Right lobe of liver (tissue), 6 donors: ENCODE measurements around the gene ASPDH. TPM values are rescaled to one million over a fixed set of nuclear protein-coding genes. Genes with fewer than 3 reads are reported as not detected.

Experiments
- ATAC-seq, 4 donors: fragments of 200-7000 bp; cut with Tn5 transposase; one replicate each; pipeline ENCODE4 v1.9.1; 2020; ENCODE audit warnings: mild to moderate bottlenecking in 4 of 4, moderate library complexity in 4 of 4
- DNase-seq, 3 donors: peaks; one replicate each; pipeline ENCODE4 v3.0.0-alpha.2; 2020
- H3K27ac ChIP-seq, 3 donors: fragments of 200-600 bp; one replicate each; pipeline ENCODE4 v1.8.0; 2022
- H3K27me3 ChIP-seq, 2 donors: fragments of 200-600 bp; one replicate each; pipeline ENCODE4 v1.8.0; 2022
- H3K36me3 ChIP-seq, 4 donors: fragments of 200-600 bp; sonication (generic) in 1 of 4; one replicate each; pipeline versions ENCODE4 v1.5.1 to v1.8.0; 2017 to 2022; ENCODE audit warnings: control low read depth in 1 of 4
- H3K4me1 ChIP-seq, 4 donors: fragments of 200-600 bp; sonication (generic) in 1 of 4; one replicate each; pipeline versions ENCODE4 v1.5.1 to v1.8.0; 2017 to 2022; ENCODE audit warnings: control low read depth in 1 of 4
- H3K4me3 ChIP-seq, 3 donors: fragments of 200-600 bp; one replicate each; pipeline ENCODE4 v1.8.0; 2022
- H3K9me3 ChIP-seq, 4 donors: fragments of 200-600 bp; sonication (generic) in 1 of 4; one replicate each; pipeline versions ENCODE4 v1.5.1 to v1.8.0; 2017 to 2022; ENCODE audit warnings: control low read depth in 1 of 4
- CTCF ChIP-seq, 4 donors: fragments of 200-600 bp in 3 of 4; fragments of 450-650 bp in 1 of 4; IDR thresholded peaks; one replicate each; pipeline versions ENCODE4 v1.5.1 to v1.8.0; 2016 to 2022; ENCODE audit warnings: antibody characterized with exemption in 4 of 4, mild to moderate bottlenecking in 2 of 4
- POLR2A ChIP-seq: fragments of 450-650 bp; IDR thresholded peaks from one replicate; pipeline ENCODE4 v1.6.1; 2017; ENCODE audit warnings: antibody characterized with exemption, mild to moderate bottlenecking
- WGBS: methylation state at CpG from one replicate; pipeline ENCODE4 v1.1.6; 2018; ENCODE audit warnings: low coverage, low lambda C conversion rate; ENCODE audit not compliant: insufficient coverage; ENCODE audit errors: missing lambda C conversion rate; 5-methylcytosine and 5-hydroxymethylcytosine counted together
- intact Hi-C, 2 donors: fragments of 100-400 bp; cut with DNase I; formaldehyde crosslinking; loops; one replicate each; pipeline versions ENCODE4 v1.11.2 to v1.14.1; 2022
- total RNA-seq, 6 experiments: library from RNA; depleted of rRNA in 2 of 6; stranded (reverse); fragments of >200 nt in 2 of 6; fragmentation: NEBNext Ultra II Directional in 3 of 6; extraction: Animal tissue kit (Norgen Biotek cat#: 25700) in 3 of 6; gene quantifications; one replicate each; pipeline versions ENCODE4 v1.1.0 to v1.2.4, GENCODE V29; 2016 to 2023
- donor health status: DM: no; HTN: yes; CAD: no.
- donor health status: DM: no; HTN: no; CAD: no.
- donor health status: DM: no; HTN: no; CAD: no.
- donor health status: DM: no; HTN: yes; CAD: no.
- donor health status: DM: no; HTN: yes; CAD: no.

ASPDH gene
- total RNA-seq, 6 experiments from 2014 or later: 22.1 to 67.8 (median 44.8) TPM

- ATAC-seq (no peak), DNase-seq (no peak)
- H3K4me3 ChIP-seq: no peak overlapping the region
- peaks cover 0 to 7% (median 0%) of the 10 kb centered on the region in 4 donors for H3K4me1 ChIP-seq
- H3K27ac ChIP-seq: no peak overlapping the region
- 89% methylated on average over 5 of the region's 13 CpGs for WGBS
- intact Hi-C loops: no loop called here
- no peaks in the 10 kb centered on the region for H3K9me3 ChIP-seq
- no peak for TF ChIP-seq POLR2A
- no peak for TF ChIP-seq CTCF (IDR thresholded peaks at IDR 0.05)
- no peaks in the 10 kb centered on the region for H3K36me3 ChIP-seq
- H3K27me3 ChIP-seq: peaks cover 0 to 11% of the 10 kb centered on the region in 2 donors
Observed at GRCh38 chr19:50558449-50558848, 44.7 kb upstream of the ASPDH start.

GRCh38 chr19:50558039-50558438 is 44.3 kb upstream of the ASPDH start:
- no peaks in the 10 kb centered on the region for H3K9me3 ChIP-seq
- peaks cover 0 to 11% of the 10 kb centered on the region in 2 donors for H3K27me3 ChIP-seq
- H3K36me3 ChIP-seq: no peaks in the 10 kb centered on the region
- WGBS: 89% methylated on average over 3 of the region's 4 CpGs
- no peak for TF ChIP-seq CTCF (IDR thresholded peaks at IDR 0.05)
- TF ChIP-seq POLR2A: no peak
- no peak overlapping the region for H3K27ac ChIP-seq
- H3K4me1 ChIP-seq: peaks cover 0 to 7% (median 0%) of the 10 kb centered on the region in 4 donors
- DNase-seq (no peak), ATAC-seq (no peak)
- no peak overlapping the region for H3K4me3 ChIP-seq
- intact Hi-C loops: no loop called here

- no peak for TF ChIP-seq CTCF (IDR thresholded peaks at IDR 0.05)
- Histone ChIP-seq H3K27ac (no peak overlapping the region), H3K9me3 (no peaks in the 10 kb centered on the region), H3K4me1 (peaks cover 0 to 7% (median 0%) of the 10 kb centered on the region in 4 donors), H3K4me3 (no peak overlapping the region), H3K36me3 (no peaks in the 10 kb centered on the region), H3K27me3 (peaks cover 0 to 11% of the 10 kb centered on the region in 2 donors)
- no peak for ATAC-seq
- intact Hi-C loops: no loop called here
- WGBS: 12% methylated on average over 9 of the region's 20 CpGs
- no peak for DNase-seq
Observed at GRCh38 chr19:50557009-50557613, 43.4 kb upstream of the ASPDH start.

- no peaks in the 10 kb centered on the region for H3K36me3 ChIP-seq
- peaks cover 0 to 5% of the 10 kb centered on the region in 2 donors for H3K27me3 ChIP-seq
- peak overlapping the region in 2 of 3 donors; percentile 29 to 43 for H3K4me3 ChIP-seq
- WGBS: under 1% methylated on average over 26 of the region's 39 CpGs
- TF ChIP-seq POLR2A (no peak), CTCF (IDR thresholded peaks at IDR 0.05) (peak; percentile 59 to 72 (median 65))
- intact Hi-C loops: no loop called here
- no peaks in the 10 kb centered on the region for H3K9me3 ChIP-seq
- peaks cover 0 to 7% (median 0%) of the 10 kb centered on the region in 4 donors for H3K4me1 ChIP-seq
- peak; percentile 67 to 73 (median 67) for DNase-seq
- no peak overlapping the region for H3K27ac ChIP-seq
- ATAC-seq: peak; percentile 34 to 77 (median 71)
Observed at GRCh38 chr19:50556282-50557008, 42.7 kb upstream of the ASPDH start.
